GM23248 (cell line): ENCODE measurements around the gene FTSJ1. TPM values are rescaled to one million over a fixed set of nuclear protein-coding genes. Genes with fewer than 3 reads are reported as not detected.
"Not testable (repeated sequence)": the region's sequence is repeated elsewhere in the genome, so short reads cannot be mapped to it uniquely, and the experiment has no call there.

Experiments used
- DNase-seq: peaks from one replicate; pipeline ENCODE4 v3.0.0-alpha.2; 2015
- H2AFZ ChIP-seq: fragments of 200-600 bp; sonication (generic); 2 replicates; pipeline ENCODE4 v1.6.1; 2016; ENCODE audit warnings: antibody characterized with exemption
- H3F3A ChIP-seq: fragments of 200-600 bp; sonication (generic); 2 replicates; pipeline ENCODE4 v1.6.1; 2016; ENCODE audit warnings: mild to moderate bottlenecking, antibody characterized with exemption, mixed run types; ENCODE audit not compliant: insufficient read depth
- H3K27ac ChIP-seq: fragments of 200-600 bp; sonication (generic); 2 replicates; pipeline ENCODE4 v1.5.1; 2016; ENCODE audit warnings: mild to moderate bottlenecking
- H3K27me3 ChIP-seq: fragments of 200-600 bp; sonication (generic); replicated peaks from 2 replicates; pipeline ENCODE4 v1.6.1; 2016; ENCODE audit warnings: mild to moderate bottlenecking; ENCODE audit not compliant: insufficient read depth
- H3K36me3 ChIP-seq: fragments of 200-600 bp; sonication (generic); 2 replicates; pipeline ENCODE4 v1.6.1; 2016; ENCODE audit warnings: low read depth, mild to moderate bottlenecking
- H3K4me1 ChIP-seq: fragments of 200-600 bp; sonication (generic); 2 replicates; pipeline ENCODE4 v1.6.1; 2016; ENCODE audit warnings: mild to moderate bottlenecking; ENCODE audit not compliant: insufficient read depth
- H3K4me2 ChIP-seq: fragments of 200-600 bp; sonication (generic); one replicate; pipeline ENCODE4 v1.6.1; 2016; ENCODE audit warnings: mild to moderate bottlenecking; ENCODE audit not compliant: unreplicated experiment
- H3K4me3 ChIP-seq: fragments of 200-600 bp; sonication (generic); 2 replicates; pipeline ENCODE4 v1.5.1; 2016; ENCODE audit warnings: mild to moderate bottlenecking
- H3K79me2 ChIP-seq: fragments of 200-600 bp; sonication (generic); 2 replicates; pipeline ENCODE4 v1.6.1; 2016; ENCODE audit warnings: mild to moderate bottlenecking; ENCODE audit not compliant: insufficient read depth
- H3K9ac ChIP-seq: fragments of 200-600 bp; sonication (generic); 2 replicates; pipeline ENCODE4 v1.6.1; 2016; ENCODE audit warnings: mild to moderate bottlenecking
- H3K9me2 ChIP-seq: fragments of 200-600 bp; sonication (generic); 2 replicates; pipeline ENCODE4 v1.6.1; 2016; ENCODE audit warnings: mixed run types, mild to moderate bottlenecking, moderate library complexity; ENCODE audit not compliant: insufficient read depth
- H3K9me3 ChIP-seq: fragments of 200-600 bp; sonication (generic); one replicate; pipeline ENCODE4 v1.6.1; 2017; ENCODE audit warnings: low read depth
- H4K20me1 ChIP-seq: fragments of 200-600 bp; sonication (generic); 2 replicates; pipeline ENCODE4 v1.6.0; 2016; ENCODE audit not compliant: insufficient read depth
- EZH2 ChIP-seq: fragments of 200-600 bp; sonication (generic); IDR thresholded peaks from 2 replicates; pipeline ENCODE4 v1.6.1; 2018; ENCODE audit warnings: antibody characterized with exemption, mild to moderate bottlenecking; ENCODE audit not compliant: insufficient read depth, poor library complexity, severe bottlenecking
- EZH2phosphoT487 ChIP-seq: fragments of 200-600 bp; sonication (generic); IDR thresholded peaks from 2 replicates; pipeline ENCODE4 v1.6.1; 2018; ENCODE audit warnings: antibody characterized with exemption, moderate library complexity, mild to moderate bottlenecking, low read depth; ENCODE audit not compliant: insufficient read depth
- WGBS, 2 experiments: methylation state at CpG; one replicate each; pipeline ENCODE4 v1.1.6; 2015 to 2017; ENCODE audit warnings: low lambda C conversion rate in 2 of 2, low coverage in 1 of 2; ENCODE audit errors: missing lambda C conversion rate in 2 of 2; 5-methylcytosine and 5-hydroxymethylcytosine counted together
- in situ Hi-C: fragments of 300-500 bp; cut with MboI; formaldehyde crosslinking; loops from 2 replicates; pipeline ENCODE4 v1.15.0; 2020
- polyA plus RNA-seq: library from polyadenylated mRNA; unstranded; fragments of >200 nt; fragmentation: Nextera tagmentation; extraction: Ambion mirVana; gene quantifications from 2 replicates; pipeline ENCODE4 v1.2.1, GENCODE V29; 2016
- total RNA-seq: library from RNA; depleted of rRNA; stranded (reverse); fragments of >200 nt; shearing (Covaris generic); gene quantifications from 2 replicates; pipeline ENCODE4 v1.2.3, GENCODE V29; 2014

The FTSJ1 gene
- total and polyA plus RNA-seq, 2 experiments from 2014 or later = 64.9 to 95.2 TPM

GRCh38 chrX:48515842-48516241 lies 39.8 kb downstream of the FTSJ1 start:
- Histone ChIP-seq H3K4me3 (no peak overlapping the region), H3K27me3 (no peaks in the 10 kb centered on the region), H3K9me3 (no peaks in the 10 kb centered on the region), H3F3A (no peaks in the 10 kb centered on the region), H2AFZ (no peak overlapping the region), H3K9me2 (no peaks in the 10 kb centered on the region), H3K4me1 (no peaks in the 10 kb centered on the region), H3K27ac (no peak overlapping the region), H3K36me3 (no peaks in the 10 kb centered on the region), H3K79me2 (no peaks in the 10 kb centered on the region), H3K9ac (no peak overlapping the region), H4K20me1 (no peaks in the 10 kb centered on the region), H3K4me2 (no peak overlapping the region)
- 91 to 97% methylated on average over 6 to 9 of the region's 10 CpGs for WGBS, 2 experiments
- TF ChIP-seq EZH2phosphoT487 (no peak), EZH2 (no peak)
- DNase-seq = no peak
- in situ Hi-C loops = no loop called here

DNA sequence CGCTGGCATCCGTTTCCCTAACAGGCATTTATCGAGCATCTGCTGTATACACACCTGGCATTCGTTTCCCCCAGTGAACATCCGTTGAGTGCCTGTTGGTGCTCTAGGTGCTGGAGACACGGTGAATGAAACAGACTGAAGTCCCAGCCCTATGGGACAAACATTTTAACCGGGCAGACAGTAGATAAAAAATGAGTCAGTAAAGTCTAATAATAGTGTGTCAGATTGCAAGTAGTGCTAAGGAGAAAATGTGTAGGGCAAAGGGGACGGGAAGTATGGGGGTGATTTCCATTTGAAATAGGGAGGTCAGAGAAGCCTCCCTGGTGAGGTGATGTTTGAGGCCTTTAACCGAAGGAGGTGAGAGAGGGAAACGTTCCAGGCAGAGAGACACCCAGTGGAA lies 40.3 kb downstream of the FTSJ1 start:
- Histone ChIP-seq H3K9me3 (no peaks in the 10 kb centered on the region), H3K27me3 (no peaks in the 10 kb centered on the region), H3K4me1 (no peaks in the 10 kb centered on the region), H3K9ac (no peak overlapping the region), H3K4me3 (no peak overlapping the region), H3K27ac (no peak overlapping the region), H3F3A (no peaks in the 10 kb centered on the region), H3K36me3 (no peaks in the 10 kb centered on the region), H3K79me2 (no peaks in the 10 kb centered on the region), H3K4me2 (no peak overlapping the region), H3K9me2 (no peaks in the 10 kb centered on the region), H2AFZ (no peak overlapping the region), H4K20me1 (no peaks in the 10 kb centered on the region)
- TF ChIP-seq EZH2 (no peak), EZH2phosphoT487 (no peak)
- 90 to 92% methylated on average over 10 of the region's 10 CpGs for WGBS, 2 experiments
- no peak for DNase-seq
- in situ Hi-C loops = no loop called here

- H3K4me1 ChIP-seq = no peaks in the 10 kb centered on the region
- no peak overlapping the region for H3K4me2 ChIP-seq
- no peaks in the 10 kb centered on the region for H3K9me3 ChIP-seq
- TF ChIP-seq EZH2phosphoT487 (no peak), EZH2 (no peak)
- H3K9ac ChIP-seq = no peak overlapping the region
- H3K9me2 ChIP-seq = no peaks in the 10 kb centered on the region
- H3K79me2 ChIP-seq = no peaks in the 10 kb centered on the region; the same call in 1 of the 2 replicates
- no peaks in the 10 kb centered on the region for H3K36me3 ChIP-seq
- no peaks in the 10 kb centered on the region for H3K27me3 ChIP-seq
- H4K20me1 ChIP-seq = no peaks in the 10 kb centered on the region
- H3K27ac ChIP-seq = no peak overlapping the region
- in situ Hi-C loops = no loop called here
- no peak for DNase-seq
- H3K4me3 ChIP-seq = no peak overlapping the region
- 100% methylated on average over 3 to 4 of the region's 5 CpGs for WGBS, 2 experiments
- no peak overlapping the region for H2AFZ ChIP-seq
- no peaks in the 10 kb centered on the region for H3F3A ChIP-seq
These were observed 41.0 kb downstream of the FTSJ1 start for GRCh38 chrX:48516987-48517386.

GRCh38 chrX:48519481-48519880 lies 43.5 kb downstream of the FTSJ1 start:
- H3K9me2 ChIP-seq, H3K27me3 ChIP-seq, DNase-seq, H3K9ac ChIP-seq, H3F3A ChIP-seq, H3K4me1 ChIP-seq, H4K20me1 ChIP-seq, H3K36me3 ChIP-seq, H3K27ac ChIP-seq, in situ Hi-C loops, H3K79me2 ChIP-seq, H3K9me3 ChIP-seq, H3K4me3 ChIP-seq, H3K4me2 ChIP-seq, H2AFZ ChIP-seq: not testable (repeated sequence)
- WGBS, 2 experiments = 57 to 86% methylated on average over 3 to 4 of the region's 4 CpGs

GRCh38 chrX:48520455-48520854 lies 44.5 kb downstream of the FTSJ1 start:
- H2AFZ ChIP-seq = no peak overlapping the region
- H3K4me2 ChIP-seq = no peak overlapping the region

More at GRCh38 chrX:48520455-48520854, 44.5 kb downstream of the FTSJ1 start:
- no peak overlapping the region for H3K9ac ChIP-seq
- no peaks in the 10 kb centered on the region for H3K9me3 ChIP-seq
- H3K27me3 ChIP-seq = no peaks in the 10 kb centered on the region
- in situ Hi-C loops = no loop called here
- H3K4me1 ChIP-seq = no peaks in the 10 kb centered on the region
- no peaks in the 10 kb centered on the region for H4K20me1 ChIP-seq
- 0 out of 2 replicates have a peak, but pooled peaks cover 6% of the 10 kb centered on the region for H3F3A ChIP-seq
- peaks cover 4% of the 10 kb centered on the region for H3K79me2 ChIP-seq
- no peak overlapping the region for H3K4me3 ChIP-seq
- TF ChIP-seq EZH2phosphoT487 (no peak), EZH2 (no peak)
- H3K9me2 ChIP-seq = no peaks in the 10 kb centered on the region
- WGBS, 2 experiments = 100% methylated on average over 1 to 2 of the region's 2 CpGs
- no peak for DNase-seq
- no peaks in the 10 kb centered on the region for H3K36me3 ChIP-seq
- H3K27ac ChIP-seq = no peak overlapping the region
